ENCODE results near the gene INPP5K. TPM values are rescaled to one million over a fixed set of nuclear protein-coding genes. Genes with fewer than 3 reads are reported as not detected.
"Not testable (repeated sequence)": the region's sequence is repeated elsewhere in the genome, so short reads cannot be mapped to it uniquely, and the experiment has no call there.

Gene INPP5K
- total RNA-seq, 1 donor from 2014 or later = 73.7 TPM

GRCh38 chr17:1529863-1530262, 13.5 kb upstream of the INPP5K start:
- no peak for DNase-seq (ENCODE audit: low spot score in 2 of 2)
- H3K36me3 ChIP-seq = peaks cover 53 to 73% of the 10 kb centered on the region in 2 donors
- H3K4me3 ChIP-seq = no peak overlapping the region
- H3K27me3 ChIP-seq = no peaks in the 10 kb centered on the region
- TF ChIP-seq, protein P1, sequence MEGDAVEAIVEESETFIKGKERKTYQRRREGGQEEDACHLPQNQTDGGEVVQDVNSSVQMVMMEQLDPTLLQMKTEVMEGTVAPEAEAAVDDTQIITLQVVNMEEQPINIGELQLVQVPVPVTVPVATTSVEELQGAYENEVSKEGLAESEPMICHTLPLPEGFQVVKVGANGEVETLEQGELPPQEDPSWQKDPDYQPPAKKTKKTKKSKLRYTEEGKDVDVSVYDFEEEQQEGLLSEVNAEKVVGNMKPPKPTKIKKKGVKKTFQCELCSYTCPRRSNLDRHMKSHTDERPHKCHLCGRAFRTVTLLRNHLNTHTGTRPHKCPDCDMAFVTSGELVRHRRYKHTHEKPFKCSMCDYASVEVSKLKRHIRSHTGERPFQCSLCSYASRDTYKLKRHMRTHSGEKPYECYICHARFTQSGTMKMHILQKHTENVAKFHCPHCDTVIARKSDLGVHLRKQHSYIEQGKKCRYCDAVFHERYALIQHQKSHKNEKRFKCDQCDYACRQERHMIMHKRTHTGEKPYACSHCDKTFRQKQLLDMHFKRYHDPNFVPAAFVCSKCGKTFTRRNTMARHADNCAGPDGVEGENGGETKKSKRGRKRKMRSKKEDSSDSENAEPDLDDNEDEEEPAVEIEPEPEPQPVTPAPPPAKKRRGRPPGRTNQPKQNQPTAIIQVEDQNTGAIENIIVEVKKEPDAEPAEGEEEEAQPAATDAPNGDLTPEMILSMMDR (IDR thresholded peaks at IDR 0.05) = no peak
- no peaks in the 10 kb centered on the region for H3K4me1 ChIP-seq
- no peak overlapping the region for H3K27ac ChIP-seq
- no peaks in the 10 kb centered on the region for H3K9me3 ChIP-seq
- intact Hi-C loops (cut with DNase I) = no loop called here

DNA sequence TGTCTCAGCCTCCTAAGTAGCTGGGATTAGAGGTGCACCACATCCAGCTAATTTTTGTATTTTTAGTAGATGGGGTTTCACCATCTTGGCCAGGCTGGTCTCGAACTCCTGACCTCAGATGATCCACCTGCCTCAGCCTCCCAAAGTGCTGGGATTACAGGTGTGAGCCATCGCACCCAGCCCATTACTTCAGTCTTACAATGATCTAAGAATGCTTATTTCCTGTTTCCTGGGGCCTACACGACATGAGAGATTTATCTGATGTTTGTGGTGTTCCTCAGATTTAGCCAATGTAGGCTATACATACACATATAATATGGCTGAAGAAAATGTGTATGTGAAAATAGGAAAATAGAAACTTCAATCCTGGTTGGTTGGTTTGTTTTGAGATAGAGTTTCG, 10.5 kb upstream of the INPP5K start:
- H3K4me3 ChIP-seq; DNase-seq (ENCODE audit: low spot score in 2 of 2); H3K27me3 ChIP-seq; intact Hi-C loops (cut with DNase I); H3K9me3 ChIP-seq; H3K27ac ChIP-seq; H3K4me1 ChIP-seq: not testable (repeated sequence)
- peaks cover 24 to 47% of the 10 kb centered on the region in 2 donors for H3K36me3 ChIP-seq

GRCh38 chr17:1522626-1523025, 6.2 kb upstream of the INPP5K start:
- TF ChIP-seq, protein P1 (IDR thresholded peaks at IDR 0.05) = no peak
- H3K27me3 ChIP-seq = no peaks in the 10 kb centered on the region
- DNase-seq (ENCODE audit: low spot score in 2 of 2) = no peak
- intact Hi-C loops (cut with DNase I) = no loop called here
- H3K4me3 ChIP-seq = no peak overlapping the region
- peaks cover 13 to 21% of the 10 kb centered on the region in 2 donors for H3K36me3 ChIP-seq
- H3K27ac ChIP-seq = no peak overlapping the region
- no peaks in the 10 kb centered on the region for H3K9me3 ChIP-seq
- H3K4me1 ChIP-seq = peaks cover 0 to under 1% of the 10 kb centered on the region in 2 donors

- Histone ChIP-seq H3K4me3 (no peak overlapping the region), H3K27me3 (no peaks in the 10 kb centered on the region), H3K27ac (no peak overlapping the region), H3K4me1 (peaks cover 5 to 6% of the 10 kb centered on the region in 2 donors), H3K36me3 (peaks cover 13 to 14% of the 10 kb centered on the region in 2 donors), H3K9me3 (no peaks in the 10 kb centered on the region)
- intact Hi-C loops (cut with DNase I) = no loop called here
- TF ChIP-seq, protein P1 (IDR thresholded peaks at IDR 0.05) = no peak
- DNase-seq (ENCODE audit: low spot score in 2 of 2) = no peak
Measured at GRCh38 chr17:1521086-1521640, 4.8 kb upstream of the INPP5K start.

DNA sequence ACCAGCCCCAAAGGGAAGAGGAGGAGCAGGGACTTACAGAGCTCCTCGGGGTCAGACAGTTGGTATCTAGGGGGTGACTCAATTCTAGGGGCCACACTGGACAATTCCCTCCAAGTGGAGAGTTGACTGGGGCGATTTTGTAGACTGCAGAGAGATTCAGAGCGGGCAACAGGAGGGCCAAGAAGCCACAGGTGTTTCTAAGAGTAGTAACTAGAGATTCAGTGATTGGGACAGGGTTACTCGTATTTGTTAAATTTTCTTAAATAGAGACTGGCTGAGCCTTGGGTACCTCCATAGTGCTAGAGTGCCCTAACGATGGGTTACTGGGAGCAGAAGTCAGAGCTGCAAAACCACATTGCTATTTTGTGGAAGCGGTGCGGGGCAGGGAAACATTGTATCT, 3.3 kb upstream of the INPP5K start:
- Histone ChIP-seq H3K4me1 (peaks cover 5 to 10% of the 10 kb centered on the region in 2 donors), H3K9me3 (no peaks in the 10 kb centered on the region), H3K36me3 (peaks cover 9 to 13% of the 10 kb centered on the region in 2 donors), H3K27ac (no peak overlapping the region), H3K4me3 (no peak overlapping the region), H3K27me3 (no peaks in the 10 kb centered on the region)
- no peak for DNase-seq (ENCODE audit: low spot score in 2 of 2)
- intact Hi-C loops (cut with DNase I) = no loop called here
- TF ChIP-seq, protein P1 (IDR thresholded peaks at IDR 0.05) = no peak

- Histone ChIP-seq H3K4me3 (no peak overlapping the region), H3K4me1 (peaks cover 8 to 10% of the 10 kb centered on the region in 2 donors), H3K9me3 (no peaks in the 10 kb centered on the region), H3K27ac (no peak overlapping the region), H3K36me3 (peaks cover 8 to 15% of the 10 kb centered on the region in 2 donors), H3K27me3 (no peaks in the 10 kb centered on the region)
- intact Hi-C loops (cut with DNase I) = no loop called here
- DNase-seq (ENCODE audit: low spot score in 2 of 2) = no peak
- TF ChIP-seq, protein P1 (IDR thresholded peaks at IDR 0.05) = no peak
Measured at GRCh38 chr17:1518410-1518809, 2.0 kb upstream of the INPP5K start.

All from ascending aorta (tissue), 2 donors.